HG02678 (cell line): ENCODE measurements around the gene STX18.
"Not testable (repeated sequence)": the region's sequence is repeated elsewhere in the genome, so short reads cannot be mapped to it uniquely, and the experiment has no call there.

ENCODE experiments used
- ATAC-seq: cut with Tn5 transposase; IDR thresholded peaks from one replicate; pipeline ENCODE4 v1.9.1; 2021; ENCODE audit warnings: mild to moderate bottlenecking, moderate library complexity; ENCODE audit not compliant: unreplicated experiment

STX18 gene

GRCh38 chr4:4422856-4423499 is 118.9 kb downstream of the STX18 start:
- no peak for ATAC-seq

- ATAC-seq, result not testable (repeated sequence)
Measured at GRCh38 chr4:4422117-4422516, 119.7 kb downstream of the STX18 start.

GRCh38 chr4:4421356-4421755 is 120.5 kb downstream of the STX18 start:
- ATAC-seq, result no peak

- no peak for ATAC-seq
Measured at GRCh38 chr4:4420421-4420820, 121.4 kb downstream of the STX18 start.

GRCh38 chr4:4419896-4420295 is 122.0 kb downstream of the STX18 start:
- no peak for ATAC-seq

- no peak for ATAC-seq
Measured at GRCh38 chr4:4418676-4419390, 123.0 kb downstream of the STX18 start.

GRCh38 chr4:4417886-4418285 is 124.0 kb downstream of the STX18 start:
- ATAC-seq, result no peak

- ATAC-seq, result no peak
Measured at GRCh38 chr4:4416981-4417380, 124.9 kb downstream of the STX18 start.

GRCh38 chr4:4415806-4416805 is 125.7 kb downstream of the STX18 start:
- no peak for ATAC-seq

- ATAC-seq, result no peak
Measured at GRCh38 chr4:4415107-4415805, 126.6 kb downstream of the STX18 start.

- no peak for ATAC-seq
Measured at GRCh38 chr4:4413806-4414205, 128.0 kb downstream of the STX18 start.

GRCh38 chr4:4413373-4413725 is 128.5 kb downstream of the STX18 start:
- ATAC-seq, result no peak

- ATAC-seq, result no peak
Measured at GRCh38 chr4:4412641-4413372, 129.0 kb downstream of the STX18 start.

- no peak for ATAC-seq
Measured at GRCh38 chr4:4411906-4412305, 129.9 kb downstream of the STX18 start.

- no peak for ATAC-seq
Measured at GRCh38 chr4:4410271-4410670, 131.6 kb downstream of the STX18 start.

- no peak for ATAC-seq
Measured at GRCh38 chr4:4409416-4410115, 132.3 kb downstream of the STX18 start.

- ATAC-seq, result no peak
Measured at GRCh38 chr4:4408576-4409335, 133.1 kb downstream of the STX18 start.

- no peak for ATAC-seq
Measured at GRCh38 chr4:4408132-4408523, 133.7 kb downstream of the STX18 start.
